Kidney epithelial cell (primary cell): ENCODE measurements around the gene ARIH2. TPM values are rescaled to one million over a fixed set of nuclear protein-coding genes. Genes with fewer than 3 reads are reported as not detected.

ENCODE experiments used
- DNase-seq: peaks from one replicate; pipeline ENCODE4 v3.0.0-alpha.2; 2010; ENCODE audit warnings: low read depth
- H3K27me3 ChIP-seq: 2 replicates; pipeline ENCODE4 v1.6.0; 2011; ENCODE audit warnings: low read length; ENCODE audit not compliant: control insufficient read depth, insufficient read depth
- H3K36me3 ChIP-seq: 2 replicates; pipeline ENCODE4 v1.5.1; 2011; ENCODE audit warnings: low read length; ENCODE audit not compliant: control insufficient read depth, insufficient read depth
- H3K4me3 ChIP-seq: 2 replicates; pipeline ENCODE4 v1.5.1; 2011; ENCODE audit warnings: low read depth, mild to moderate bottlenecking, control low read depth, low read length
- CTCF ChIP-seq: IDR thresholded peaks from 2 replicates; pipeline ENCODE4 v1.5.1; 2011; ENCODE audit warnings: mild to moderate bottlenecking, moderate library complexity, low read length, control low read depth, inconsistent platforms; ENCODE audit not compliant: insufficient read depth, poor library complexity, severe bottlenecking
- total RNA-seq: library from RNA; depleted of rRNA; stranded (reverse); fragments of >200 nt; gene quantifications from 2 replicates; pipeline ENCODE4 v1.2.3, GENCODE V29; 2015

The ARIH2 gene
- total RNA-seq, 1 donor from 2014 or later: 99.9 TPM

GRCh38 chr3:49017971-49018706, 99.5 kb downstream of the ARIH2 start, which contains the start of gene DALRD3:
DALRD3 (minus strand) TSS chr3:49018580; CDS start chr3:49018564, 16 bp downstream.
- no peak for TF ChIP-seq CTCF
- Histone ChIP-seq H3K4me3 (peak within 1 kb of the TSS; percentile 77), H3K36me3 (peaks cover 1% of the 10 kb centered on the region), H3K27me3 (no peaks in the 10 kb centered on the region)
- peak; percentile 23 for DNase-seq

- peak overlapping the region; percentile 77 for H3K4me3 ChIP-seq
- no peak for DNase-seq
- H3K27me3 ChIP-seq: no peaks in the 10 kb centered on the region
- no peak for TF ChIP-seq CTCF
- peaks cover 1% of the 10 kb centered on the region for H3K36me3 ChIP-seq
These were observed 100.0 kb downstream of the ARIH2 start for GRCh38 chr3:49018707-49019006.

- peak overlapping the region; percentile 88 for H3K4me3 ChIP-seq
- no peaks in the 10 kb centered on the region for H3K27me3 ChIP-seq
- TF ChIP-seq CTCF: no peak
- peaks cover 3% of the 10 kb centered on the region for H3K36me3 ChIP-seq
- no peak for DNase-seq
These were observed 101.3 kb downstream of the ARIH2 start for GRCh38 chr3:49019941-49020329.

- no peak for TF ChIP-seq CTCF
- H3K4me3 ChIP-seq: peak overlapping the region; percentile 88
- peaks cover 4% of the 10 kb centered on the region for H3K36me3 ChIP-seq
- DNase-seq: no peak
- no peaks in the 10 kb centered on the region for H3K27me3 ChIP-seq
These were observed 101.9 kb downstream of the ARIH2 start for GRCh38 chr3:49020330-49021212.

GRCh38 chr3:49021213-49021812, 102.7 kb downstream of the ARIH2 start:
- Histone ChIP-seq H3K36me3 (peaks cover 4% of the 10 kb centered on the region), H3K4me3 (peak overlapping the region; percentile 88), H3K27me3 (no peaks in the 10 kb centered on the region)
- TF ChIP-seq CTCF: no peak
- peak; percentile 82 for DNase-seq
